ENCODE measurements around the gene SPAM1. TPM values are rescaled to one million over a fixed set of nuclear protein-coding genes. Genes with fewer than 3 reads are reported as not detected.

The SPAM1 gene
- total RNA-seq, 2 donors from 2014 or later, result 0.62 TPM; not detected in 1

GRCh38 chr7:124009321-124009720 is 84.3 kb downstream of the SPAM1 start:
- Histone ChIP-seq H3K4me3 (no peak overlapping the region), H3K4me1 (replicated peaks) (no peaks in the 10 kb centered on the region), H3K27me3 (replicated peaks; ENCODE audit: insufficient read depth) (no peaks in the 10 kb centered on the region), H3K9me3 (no peaks in the 10 kb centered on the region), H3K27ac (no peak overlapping the region), H3K36me3 (no peaks in the 10 kb centered on the region)
- DNase-seq (ENCODE audit: low spot score), result no peak
- intact Hi-C loops (cut with DNase I), result no loop called here
- TF ChIP-seq POLR2AphosphoS5 (IDR thresholded peaks at IDR 0.05) (no peak), POLR2A (IDR thresholded peaks at IDR 0.05) (no peak), CTCF (IDR thresholded peaks at IDR 0.05) (no peak)
- WGBS, result 62% methylated on average over 2 of the region's 2 CpGs

Other genes with a start within 250 kb of the SPAM1 start
- gene WASL, start 176.2 kb upstream of the SPAM1 start, total RNA-seq, result 10 to 100 TPM; 37.7 to 64.9 TPM
- gene HYAL4, start 80.1 kb upstream of the SPAM1 start, total RNA-seq, result 1 to 10 TPM in 1 of 2 donors, not detected in 1; 1.6 TPM
- gene TMEM229A, start 107.8 kb downstream of the SPAM1 start, total RNA-seq, result 10 to 100 TPM in 1 of 2 donors, not detected in 1; 51.7 TPM

All from prostate gland (tissue), 2 donors.